Transverse colon (tissue), 4 donors: ENCODE data around the gene ENAH.

Experiments
- CTCF ChIP-seq, 5 experiments: fragments of 200-600 bp in 3 of 5; fragments of 450-650 bp in 2 of 5; sonication (generic) in 3 of 5; IDR thresholded peaks; 1 replicate in 2 of 5; 2 replicates in 3 of 5; pipeline ENCODE4 v1.5.1; 2016 to 2017; ENCODE audit warnings: antibody characterized with exemption in 5 of 5, inconsistent platforms in 3 of 5, mild to moderate bottlenecking in 2 of 5, moderate library complexity in 1 of 5
- POLR2A ChIP-seq: fragments of 450-650 bp; IDR thresholded peaks from one replicate; pipeline ENCODE4 v1.6.1; 2016; ENCODE audit warnings: antibody characterized with exemption, mild to moderate bottlenecking, moderate library complexity
- POLR2AphosphoS5 ChIP-seq, 3 donors: sonication (generic); formaldehyde crosslinking; IDR thresholded peaks; one replicate each; pipeline ENCODE4 v1.6.1; 2016; ENCODE audit warnings: antibody characterized with exemption in 3 of 3

- TF ChIP-seq CTCF (IDR thresholded peaks at IDR 0.05) (no peak), POLR2AphosphoS5 (IDR thresholded peaks at IDR 0.05) (no peak), POLR2A (no peak)
These were observed 173.6 kb downstream of the ENAH start for GRCh38 chr1:225479341-225479740.
